A549 (cell line): ENCODE measurements around the gene ABHD2. TPM values are rescaled to one million over a fixed set of nuclear protein-coding genes. Genes with fewer than 3 reads are reported as not detected.

Experiments
- ATAC-seq, 2 experiments: fragments of 200-7000 bp in 1 of 2; fragments of >200 bp in 1 of 2; cut with Nextera tagmentation in 1 of 2; cut with Tn5 transposase in 1 of 2; 3 replicates each; pipeline versions ENCODE4 v1.8.0 to v1.9.1; 2018 to 2020; ENCODE audit warnings: mild to moderate bottlenecking in 1 of 2, moderate library complexity in 1 of 2
- CTCF ChIA-PET: fragments of 300-600 bp; sonication (Branson Sonifier 250); formaldehyde crosslinking; extraction: SDS; loops from one replicate; lab custom pipeline; 2021; ENCODE audit warnings: antibody characterized with exemption, inconsistent platforms; lab: Yijun Ruan, JAX
- POLR2A ChIA-PET: fragments of 350-600 bp; formaldehyde crosslinking; extraction: SDS; loops from one replicate; lab custom pipeline; 2021; ENCODE audit warnings: antibody characterized with exemption, inconsistent platforms; lab: Yijun Ruan, JAX
- DNase-seq, 2 experiments: peaks; one replicate each; pipeline versions ENCODE4 v3.0.0 to v3.0.0-alpha.2; 2011 to 2016; ENCODE audit warnings: low read depth in 1 of 2, low spot score in 1 of 2
- FAIRE-seq: peaks from 2 replicates; lab custom pipeline; 2011; peaks lifted over from hg19 to GRCh38; lab: Jason Lieb, UNC
- H3K27ac ChIP-seq, 2 experiments: fragments of >200 bp; sonication (Bioruptor Twin); formaldehyde crosslinking; 3 replicates each; pipeline ENCODE4 v1.5.1; 2016 to 2017
- H3K4me1 ChIP-seq: fragments of >200 bp; sonication (Bioruptor Twin); formaldehyde crosslinking; 3 replicates; pipeline ENCODE4 v1.6.1; 2016
- H3K4me2 ChIP-seq: fragments of >200 bp; sonication (Bioruptor Twin); formaldehyde crosslinking; 3 replicates; pipeline ENCODE4 v1.6.1; 2016
- H3K4me3 ChIP-seq: fragments of >200 bp; sonication (Bioruptor Twin); formaldehyde crosslinking; 3 replicates; pipeline ENCODE4 v1.5.1; 2016
- H3K9me3 ChIP-seq: fragments of >200 bp; sonication (Bioruptor Twin); formaldehyde crosslinking; 3 replicates; pipeline ENCODE4 v1.6.1; 2016
- BHLHE40 ChIP-seq: IDR thresholded peaks from 2 replicates; pipeline ENCODE4 v1.6.1; 2012; ENCODE audit warnings: low read depth, low read length, inconsistent platforms
- CBX2 ChIP-seq: fragments of 200-600 bp; sonication (generic); IDR thresholded peaks from 2 replicates; pipeline ENCODE4 v1.6.1; 2016; ENCODE audit warnings: low read depth, mild to moderate bottlenecking, borderline replicate concordance
- CBX8 ChIP-seq: fragments of 200-600 bp; sonication (generic); IDR thresholded peaks from 2 replicates; pipeline ENCODE4 v1.6.1; 2016
- E2F6 ChIP-seq: IDR thresholded peaks from 2 replicates; pipeline ENCODE4 v1.6.1; 2012; ENCODE audit warnings: low read depth, borderline replicate concordance
- EHMT2 ChIP-seq: fragments of 200-600 bp; sonication (generic); IDR thresholded peaks from 2 replicates; pipeline ENCODE4 v1.6.1; 2016; ENCODE audit warnings: antibody characterized with exemption, low read depth, mild to moderate bottlenecking, moderate library complexity
- EP300 ChIP-seq, 2 experiments: fragments of >200 bp; sonication (Bioruptor Twin); formaldehyde crosslinking; IDR thresholded peaks; 2 replicates in 1 of 2; 3 replicates in 1 of 2; pipeline ENCODE4 v1.6.1; 2016 to 2017
- FOSB ChIP-seq: fragments of 250-450 bp; sonication (Bioruptor Pico); IDR thresholded peaks from 2 replicates; pipeline ENCODE4 v1.5.0; 2020; ENCODE audit warnings: mild to moderate bottlenecking, moderate library complexity
- FOSL2 ChIP-seq, 2 experiments: fragments of 450-650 bp in 1 of 2; fragments of >200 bp in 1 of 2; sonication (Bioruptor Twin) in 1 of 2; formaldehyde crosslinking; IDR thresholded peaks; 2 replicates each; pipeline versions ENCODE4 v1.5.0 to v1.6.1; 2016 to 2020; ENCODE audit warnings: mild to moderate bottlenecking in 1 of 2, moderate library complexity in 1 of 2
- GATA3 ChIP-seq: IDR thresholded peaks from 2 replicates; pipeline ENCODE4 v1.6.1; 2012; ENCODE audit warnings: borderline replicate concordance
- HDAC2 ChIP-seq: fragments of 200-600 bp; sonication (generic); IDR thresholded peaks from 2 replicates; pipeline ENCODE4 v1.6.1; 2016
- JUNB ChIP-seq: fragments of >200 bp; sonication (Bioruptor Twin); formaldehyde crosslinking; IDR thresholded peaks from 2 replicates; pipeline ENCODE4 v1.6.1; 2016
- KDM1A ChIP-seq: fragments of 200-600 bp; sonication (generic); IDR thresholded peaks from 2 replicates; pipeline ENCODE4 v1.6.1; 2016; ENCODE audit warnings: low read depth, mild to moderate bottlenecking
- MYC ChIP-seq: IDR thresholded peaks from 2 replicates; pipeline ENCODE4 v1.6.1; 2012; ENCODE audit warnings: mild to moderate bottlenecking, inconsistent platforms, low read length, improper control_type of control experiment, borderline replicate concordance
- PHF8 ChIP-seq: fragments of 200-600 bp; sonication (generic); IDR thresholded peaks from 2 replicates; pipeline ENCODE4 v1.6.1; 2016; ENCODE audit warnings: low read depth, mild to moderate bottlenecking, antibody characterized with exemption, moderate library complexity, borderline replicate concordance
- POLR2AphosphoS2 ChIP-seq: conservative IDR thresholded peaks from 2 replicates; pipeline ENCODE4 v1.6.1; 2012; ENCODE audit warnings: low read length, improper control_type of control experiment, inconsistent platforms
- RNF2 ChIP-seq: fragments of 200-600 bp; sonication (generic); IDR thresholded peaks from 2 replicates; pipeline ENCODE4 v1.6.1; 2016; ENCODE audit warnings: low read depth, mild to moderate bottlenecking, antibody characterized with exemption, moderate library complexity, borderline replicate concordance
- SMC3 ChIP-seq: fragments of >200 bp; sonication (Bioruptor Twin); formaldehyde crosslinking; IDR thresholded peaks from 3 replicates; pipeline ENCODE4 v1.6.1; 2018; ENCODE audit warnings: inconsistent platforms
- TFCP2L1 ChIP-seq: fragments of 250-450 bp; sonication (Bioruptor Pico); IDR thresholded peaks from 2 replicates; pipeline ENCODE4 v1.5.0; 2021; ENCODE audit warnings: mild to moderate bottlenecking
- ZC3H11A ChIP-seq: fragments of 450-650 bp; IDR thresholded peaks from 2 replicates; pipeline ENCODE4 v1.6.1; 2014; ENCODE audit warnings: antibody characterized with exemption, mild to moderate bottlenecking
- ZNF302 ChIP-seq: fragments of 250-450 bp; sonication (Bioruptor Pico); IDR thresholded peaks from 2 replicates; pipeline ENCODE4 v1.9.0; 2021; ENCODE audit warnings: inconsistent platforms, mild to moderate bottlenecking, moderate library complexity
- WGBS: methylation state at CpG from one replicate; pipeline ENCODE4 v1.1.6; 2017; ENCODE audit errors: missing lambda C conversion rate; 5-methylcytosine and 5-hydroxymethylcytosine counted together
- polyA plus RNA-seq, 4 experiments: library from polyadenylated mRNA; depleted of rRNA in 3 of 4; stranded (reverse); fragments of >200 nt; fragmentation: RNase III in 1 of 4; extraction: RNeasy Plus Mini Kit Qiagen cat#74134 plus additional on column Dnase treatment in 1 of 4; gene quantifications; 2 replicates in 3 of 4; 3 replicates in 1 of 4; pipeline ENCODE4 v1.2.3, GENCODE V29; 2011 to 2017
- TF ChIP-seq, protein P1 (sequence below): fragments of 250-450 bp; sonication (Bioruptor Pico); IDR thresholded peaks from 2 replicates; pipeline ENCODE4 v1.5.0; 2021; ENCODE audit warnings: mild to moderate bottlenecking, moderate library complexity, borderline replicate concordance
- TF ChIP-seq, protein P2 (sequence below): fragments of 250-450 bp; sonication (Bioruptor Pico); IDR thresholded peaks from 2 replicates; pipeline ENCODE4 v1.5.0; 2020; ENCODE audit warnings: low read depth, mild to moderate bottlenecking, moderate library complexity

Gene ABHD2
- polyA plus RNA-seq, 2 of the 4 experiments (the other 2 are of a cell fraction) = 36.2 to 63.3 TPM

GRCh38 chr15:89194608-89195007 lies 106.4 kb downstream of the ABHD2 start (continued):
- TF ChIP-seq GATA3 = no peak
- no peak for TF ChIP-seq CBX2
- TF ChIP-seq ZC3H11A = no peak
- no peak for TF ChIP-seq RNF2
- no peak for TF ChIP-seq EP300 (IDR thresholded peaks at IDR 0.05)
- TF ChIP-seq POLR2AphosphoS2 = no peak
- TF ChIP-seq BHLHE40 = no peak

DNA sequence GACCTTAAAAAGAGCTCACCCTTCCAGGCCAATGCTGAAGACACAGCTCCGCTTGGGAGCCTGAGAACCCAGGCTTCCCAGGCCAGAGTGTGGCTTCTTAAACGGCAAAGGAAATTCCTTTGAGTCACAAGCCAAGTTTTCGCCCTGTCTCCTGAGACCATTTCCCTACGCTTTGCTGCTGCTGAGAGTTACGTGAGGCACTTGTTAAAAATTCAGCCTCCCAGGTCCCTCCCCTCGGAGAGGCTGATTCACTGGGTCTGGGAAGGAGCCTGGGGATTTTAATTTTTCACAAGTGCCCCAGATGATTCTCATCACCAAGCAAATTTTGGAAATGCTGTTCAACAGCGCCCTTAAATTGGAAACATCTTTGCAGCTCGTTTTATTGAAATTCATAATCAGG lies 107.6 kb downstream of the ABHD2 start:
- no peak overlapping the region for H3K4me3 ChIP-seq
- POLR2A ChIA-PET = no interaction called here
- FAIRE-seq = no peak
- CTCF ChIA-PET = interaction anchor here (1.0 to 15.6 kb wide), 10 partner anchors 11 to 291 kb away, joined by 3 to 141 read pairs (median 10); partner anchors contain the start of gene FANCI
- no peak overlapping the region for H3K27ac ChIP-seq
- no peak overlapping the region for H3K4me2 ChIP-seq
- no peak for DNase-seq
- no peaks in the 10 kb centered on the region for H3K4me1 ChIP-seq
- H3K9me3 ChIP-seq = no peaks in the 10 kb centered on the region
- no peak for ATAC-seq
- WGBS = 85% methylated on average over 8 of the region's 8 CpGs
- TF ChIP-seq CBX8 = no peak
- no peak for TF ChIP-seq E2F6

DNA sequence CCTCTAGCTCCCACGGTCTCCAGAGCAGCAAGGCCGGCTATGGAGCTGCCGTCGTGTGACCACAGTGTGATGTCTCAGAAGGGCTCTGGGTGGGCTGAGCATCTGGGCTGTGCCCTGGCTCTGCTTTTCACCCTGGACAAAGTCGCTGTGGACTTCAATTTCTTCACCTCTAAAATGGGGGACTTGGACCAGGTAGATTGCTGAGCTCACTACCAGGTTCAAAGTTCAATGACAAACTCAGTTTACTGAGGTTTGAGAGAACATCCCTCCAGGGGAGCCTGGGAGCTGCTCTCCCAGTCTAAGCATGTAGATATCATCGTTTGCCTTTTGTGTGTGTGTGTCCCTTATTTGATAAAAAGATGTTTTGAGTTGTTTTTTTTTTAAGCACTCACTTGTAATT lies 108.0 kb downstream of the ABHD2 start:
- WGBS = 94% methylated on average over 6 of the region's 6 CpGs
- no peak overlapping the region for H3K4me2 ChIP-seq
- no peaks in the 10 kb centered on the region for H3K9me3 ChIP-seq
- ChIA-PET POLR2A (no interaction called here), CTCF (interaction anchor here (1.0 to 15.6 kb wide), 10 partner anchors 8 to 291 kb away, joined by 3 to 141 read pairs (median 10); partner anchors contain the start of gene FANCI)
- DNase-seq (no peak), FAIRE-seq (no peak), ATAC-seq (no peak)
- no peak overlapping the region for H3K4me3 ChIP-seq
- TF ChIP-seq BHLHE40 (no peak), HDAC2 (no peak), SMC3 (no peak), ZNF302 (CRISPR knock-in tag) (no peak), MYC (no peak), JUNB (no peak), TFCP2L1 (no peak), EHMT2 (no peak), PHF8 (no peak), KDM1A (no peak), FOSL2 (IDR thresholded peaks at IDR 0.05) (no peak), FOSL2 (CRISPR knock-in tag; IDR thresholded peaks at IDR 0.05) (no peak), FOSB (no peak), E2F6 (no peak)
- TF ChIP-seq, protein P1, sequence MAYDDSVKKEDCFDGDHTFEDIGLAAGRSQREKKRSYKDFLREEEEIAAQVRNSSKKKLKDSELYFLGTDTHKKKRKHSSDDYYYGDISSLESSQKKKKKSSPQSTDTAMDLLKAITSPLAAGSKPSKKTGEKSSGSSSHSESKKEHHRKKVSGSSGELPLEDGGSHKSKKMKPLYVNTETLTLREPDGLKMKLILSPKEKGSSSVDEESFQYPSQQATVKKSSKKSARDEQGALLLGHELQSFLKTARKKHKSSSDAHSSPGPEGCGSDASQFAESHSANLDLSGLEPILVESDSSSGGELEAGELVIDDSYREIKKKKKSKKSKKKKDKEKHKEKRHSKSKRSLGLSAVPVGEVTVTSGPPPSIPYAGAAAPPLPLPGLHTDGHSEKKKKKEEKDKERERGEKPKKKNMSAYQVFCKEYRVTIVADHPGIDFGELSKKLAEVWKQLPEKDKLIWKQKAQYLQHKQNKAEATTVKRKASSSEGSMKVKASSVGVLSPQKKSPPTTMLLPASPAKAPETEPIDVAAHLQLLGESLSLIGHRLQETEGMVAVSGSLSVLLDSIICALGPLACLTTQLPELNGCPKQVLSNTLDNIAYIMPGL = no peak
- TF ChIP-seq, protein P2, sequence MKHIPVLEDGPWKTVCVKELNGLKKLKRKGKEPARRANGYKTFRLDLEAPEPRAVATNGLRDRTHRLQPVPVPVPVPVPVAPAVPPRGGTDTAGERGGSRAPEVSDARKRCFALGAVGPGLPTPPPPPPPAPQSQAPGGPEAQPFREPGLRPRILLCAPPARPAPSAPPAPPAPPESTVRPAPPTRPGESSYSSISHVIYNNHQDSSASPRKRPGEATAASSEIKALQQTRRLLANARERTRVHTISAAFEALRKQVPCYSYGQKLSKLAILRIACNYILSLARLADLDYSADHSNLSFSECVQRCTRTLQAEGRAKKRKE (CRISPR knock-in tag) = no peak
- no peaks in the 10 kb centered on the region for H3K4me1 ChIP-seq
- no peak overlapping the region for H3K27ac ChIP-seq
